ENCODE results near the gene APBA1.

The APBA1 gene

DNA sequence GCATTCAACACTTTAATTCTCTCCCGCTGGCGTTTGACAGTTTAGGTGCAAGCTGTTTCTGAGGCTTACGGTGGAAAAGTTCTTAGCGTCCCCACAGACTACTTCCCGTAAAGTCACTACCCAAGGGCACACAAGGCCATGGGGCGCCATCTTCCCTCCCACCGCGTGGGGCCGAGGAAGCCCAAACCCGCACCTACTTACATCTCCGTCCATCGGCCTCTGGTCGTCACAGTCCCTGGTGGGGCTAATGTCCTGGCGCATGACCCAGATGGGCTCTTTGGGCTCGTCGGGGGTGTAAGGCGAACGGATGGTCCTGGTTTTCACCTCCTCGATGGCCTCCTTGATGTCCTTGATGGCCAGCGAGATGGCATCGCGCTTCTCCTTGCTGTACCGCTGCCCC is 156.4 kb downstream of the APBA1 start:
- TF ChIP-seq TAF1 (IDR thresholded peaks at IDR 0.05; ENCODE audit: borderline replicate concordance, insufficient read depth, low read length) (no peak), POLR2AphosphoS5 (IDR thresholded peaks at IDR 0.05; ENCODE audit: low read depth, low read length) (no peak), REST (IDR thresholded peaks at IDR 0.05; ENCODE audit: insufficient read depth in 1 of 2, low read depth in 2 of 2, low read length in 2 of 2) (no peak), FOXP2 (optimal IDR thresholded peaks at IDR 0.05; ENCODE audit: borderline replicate concordance, extremely low read depth, extremely low read length, insufficient read depth) (no peak), SIN3A (IDR thresholded peaks at IDR 0.05; ENCODE audit: borderline replicate concordance, insufficient read depth, low read length) (no peak)

- no peak for TF ChIP-seq FOXP2 (optimal IDR thresholded peaks at IDR 0.05; ENCODE audit: borderline replicate concordance, extremely low read depth, extremely low read length, insufficient read depth)
- no peak for TF ChIP-seq SIN3A (IDR thresholded peaks at IDR 0.05; ENCODE audit: borderline replicate concordance, insufficient read depth, low read length)
- TF ChIP-seq REST (IDR thresholded peaks at IDR 0.05; ENCODE audit: insufficient read depth in 1 of 2, low read depth in 2 of 2, low read length in 2 of 2): no peak
- no peak for TF ChIP-seq TAF1 (IDR thresholded peaks at IDR 0.05; ENCODE audit: borderline replicate concordance, insufficient read depth, low read length)
- no peak for TF ChIP-seq POLR2AphosphoS5 (IDR thresholded peaks at IDR 0.05; ENCODE audit: low read depth, low read length)
Observed at GRCh38 chr9:69513141-69513820, 158.9 kb downstream of the APBA1 start.

DNA sequence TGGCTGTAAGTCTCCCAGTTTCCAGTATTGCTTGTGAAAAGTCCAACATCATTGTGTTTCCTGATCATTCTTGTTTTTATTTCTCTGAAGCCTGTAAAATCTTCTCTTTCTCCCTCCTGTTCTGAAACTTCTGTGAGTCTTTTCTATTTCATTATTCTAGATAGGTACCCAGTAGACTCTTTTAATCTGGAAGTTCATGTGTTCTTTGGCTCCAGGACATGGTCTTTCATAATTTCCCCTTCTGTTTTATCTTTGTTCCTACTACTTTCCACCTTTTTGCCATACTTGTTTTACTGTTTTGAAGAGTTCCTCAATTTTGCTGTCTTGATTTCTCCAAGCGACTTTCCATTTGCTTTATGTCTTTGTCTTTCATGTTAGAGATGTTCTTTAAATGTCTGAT is 168.1 kb downstream of the APBA1 start:
- TF ChIP-seq POLR2AphosphoS5 (IDR thresholded peaks at IDR 0.05; ENCODE audit: low read depth, low read length) (no peak), REST (IDR thresholded peaks at IDR 0.05; ENCODE audit: insufficient read depth in 1 of 2, low read depth in 2 of 2, low read length in 2 of 2) (no peak), SIN3A (IDR thresholded peaks at IDR 0.05; ENCODE audit: borderline replicate concordance, insufficient read depth, low read length) (no peak), TAF1 (IDR thresholded peaks at IDR 0.05; ENCODE audit: borderline replicate concordance, insufficient read depth, low read length) (no peak), FOXP2 (optimal IDR thresholded peaks at IDR 0.05; ENCODE audit: borderline replicate concordance, extremely low read depth, extremely low read length, insufficient read depth) (no peak)

- TF ChIP-seq POLR2AphosphoS5 (IDR thresholded peaks at IDR 0.05; ENCODE audit: low read depth, low read length) (no peak), REST (IDR thresholded peaks at IDR 0.05; ENCODE audit: insufficient read depth in 1 of 2, low read depth in 2 of 2, low read length in 2 of 2) (no peak), TAF1 (IDR thresholded peaks at IDR 0.05; ENCODE audit: borderline replicate concordance, insufficient read depth, low read length) (no peak), FOXP2 (optimal IDR thresholded peaks at IDR 0.05; ENCODE audit: borderline replicate concordance, extremely low read depth, extremely low read length, insufficient read depth) (no peak), SIN3A (IDR thresholded peaks at IDR 0.05; ENCODE audit: borderline replicate concordance, insufficient read depth, low read length) (no peak)
Observed at GRCh38 chr9:69502671-69503301, 169.4 kb downstream of the APBA1 start.

All from PFSK-1 (cell line).